Embryonic facial prominence (tissue), 1 donor: Measurements from ENCODE around the gene CFAP126.
"Not testable (repeated sequence)": the region's sequence is repeated elsewhere in the genome, so short reads cannot be mapped to it uniquely, and the experiment has no call there.

ENCODE experiments used
- DNase-seq: peaks from one replicate; pipeline ENCODE4 v3.0.0-alpha.2; 2016; ENCODE audit errors: extremely low spot score

CFAP126 gene

DNA sequence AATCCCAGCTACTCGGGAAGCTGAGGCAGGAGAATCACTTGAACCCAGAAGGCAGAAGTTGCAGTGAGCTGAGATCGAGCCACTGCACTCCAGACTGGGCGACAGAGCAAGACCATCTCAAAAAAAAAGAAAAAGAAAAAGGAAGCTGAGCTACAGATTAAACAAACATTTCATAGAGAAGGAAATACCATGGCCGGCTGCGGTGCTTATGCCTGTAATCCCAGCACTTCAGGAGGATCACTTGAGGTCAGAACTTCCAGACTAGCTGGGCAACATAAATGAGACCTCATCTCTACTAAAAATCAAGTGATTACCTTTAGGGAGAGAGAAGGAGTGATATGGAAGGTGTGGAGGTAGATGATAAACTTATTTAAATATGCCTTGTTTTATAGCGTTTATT, 14.0 kb upstream of the CFAP126 start:
- no peak for DNase-seq

DNA sequence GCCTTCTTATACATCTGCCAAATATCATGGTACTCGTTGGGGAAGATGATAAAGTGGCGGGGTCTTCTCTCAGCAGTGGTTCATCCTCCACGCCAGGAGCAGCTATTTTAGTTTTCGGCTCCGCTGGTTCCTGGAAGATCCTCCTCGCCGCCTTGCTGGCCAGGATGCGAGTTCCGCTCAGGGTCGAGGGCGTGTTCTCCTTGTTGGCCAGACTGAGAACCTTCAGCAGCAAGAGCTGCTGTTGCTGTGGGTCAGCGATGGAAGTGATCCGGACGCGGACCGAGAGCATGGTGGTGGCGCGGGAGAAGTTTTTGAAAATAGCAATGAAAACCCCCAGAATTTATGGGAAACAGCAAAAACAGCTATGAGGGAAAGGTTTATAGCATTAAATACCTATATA, 11.4 kb upstream of the CFAP126 start:
- no peak for DNase-seq

DNA sequence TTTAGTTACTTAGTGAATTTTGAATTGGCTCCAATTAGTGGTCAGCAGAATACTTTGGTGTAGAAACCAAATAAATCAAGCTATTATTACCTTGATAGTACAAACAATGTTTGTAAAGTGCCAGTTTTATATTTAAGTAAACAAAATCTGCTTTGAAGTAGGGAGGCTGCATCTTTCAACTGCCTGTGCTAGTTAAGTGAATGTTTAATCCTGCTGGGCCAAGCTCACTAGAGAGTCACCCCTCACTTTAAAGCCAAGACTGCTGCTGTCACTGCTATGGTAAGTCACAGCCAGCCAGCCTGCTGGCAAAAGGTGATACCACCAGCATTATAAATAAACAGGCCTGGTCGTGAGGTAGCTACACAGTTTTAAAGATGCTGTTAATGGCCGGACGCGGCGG, 10.3 kb upstream of the CFAP126 start:
- DNase-seq: no peak

DNA sequence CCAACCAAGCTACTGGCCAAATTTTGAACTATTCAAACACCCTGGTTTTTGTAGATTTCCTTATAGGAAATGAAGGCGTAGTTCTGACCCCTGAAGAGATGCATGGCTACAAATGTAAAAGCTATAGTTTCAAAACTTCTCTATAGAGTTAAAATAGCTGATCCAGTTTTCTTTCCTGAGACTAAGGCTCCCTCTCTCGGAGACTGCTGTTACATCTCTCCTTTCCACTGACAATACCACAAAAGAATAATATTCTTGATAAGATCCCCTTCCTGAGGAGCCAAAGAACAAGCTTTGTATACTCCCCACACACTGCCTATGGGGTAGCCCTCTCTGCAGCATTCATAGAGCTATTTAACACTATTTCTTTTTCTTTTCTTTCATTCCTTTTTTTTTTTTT, 6.7 kb upstream of the CFAP126 start:
- no peak for DNase-seq

DNA sequence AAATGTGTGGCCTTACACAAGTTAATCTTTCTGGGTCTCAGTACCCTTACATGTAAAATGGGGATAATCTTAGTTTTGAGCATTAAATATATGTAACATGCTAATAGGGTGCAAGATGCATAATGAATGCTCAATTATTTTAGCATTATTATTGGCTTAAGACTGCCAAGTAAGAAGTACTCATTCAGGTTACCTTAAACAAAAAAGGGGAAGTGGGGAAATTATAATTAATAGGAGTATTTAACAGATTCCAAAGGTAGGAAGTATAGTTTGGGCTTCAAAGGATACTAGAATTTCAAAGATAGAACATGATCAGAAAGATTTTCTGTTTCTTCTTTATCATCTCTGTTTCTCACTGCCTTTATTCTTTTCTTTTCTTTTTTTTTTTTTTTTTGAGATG, 5.8 kb upstream of the CFAP126 start:
- no peak for DNase-seq

DNA sequence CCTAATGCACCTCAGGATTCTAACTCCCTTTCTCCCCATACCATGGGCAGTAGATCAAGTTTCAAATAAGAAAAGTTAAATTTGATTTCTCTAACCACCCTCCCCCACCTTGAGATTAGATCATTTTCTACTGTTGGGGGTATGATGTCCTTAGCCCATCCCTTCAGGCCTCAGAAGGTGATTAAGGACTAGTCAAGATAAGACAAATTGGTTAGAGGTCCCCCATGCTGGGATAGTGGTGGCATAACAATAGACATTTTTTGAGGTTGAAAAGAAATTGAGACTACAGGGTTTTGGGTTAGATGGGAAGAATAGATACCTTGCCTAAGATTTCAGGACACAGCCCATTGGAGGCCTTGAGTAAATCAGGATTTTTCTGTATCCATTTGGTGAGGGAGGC, 2.5 kb downstream of the CFAP126 start:
- DNase-seq: no peak

DNA sequence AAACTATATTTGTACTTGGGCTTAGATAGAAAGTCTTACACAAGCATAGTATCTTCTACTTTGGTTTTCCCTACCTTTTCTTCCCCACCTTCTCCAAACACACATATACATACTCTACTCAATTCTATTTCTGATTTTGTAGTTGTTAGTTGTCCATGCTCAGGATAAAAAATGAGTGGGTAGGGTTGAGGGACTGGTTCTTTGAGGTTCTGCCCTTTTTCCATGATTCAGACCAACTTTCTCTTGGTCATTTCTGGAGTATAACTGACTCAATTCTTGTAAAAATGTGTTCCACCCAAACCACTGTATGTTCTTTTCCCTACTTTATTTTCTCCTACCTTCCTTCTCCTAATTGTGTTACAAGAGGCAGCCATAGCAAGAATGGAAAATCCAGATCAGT, 3.3 kb downstream of the CFAP126 start:
- DNase-seq: no peak

DNA sequence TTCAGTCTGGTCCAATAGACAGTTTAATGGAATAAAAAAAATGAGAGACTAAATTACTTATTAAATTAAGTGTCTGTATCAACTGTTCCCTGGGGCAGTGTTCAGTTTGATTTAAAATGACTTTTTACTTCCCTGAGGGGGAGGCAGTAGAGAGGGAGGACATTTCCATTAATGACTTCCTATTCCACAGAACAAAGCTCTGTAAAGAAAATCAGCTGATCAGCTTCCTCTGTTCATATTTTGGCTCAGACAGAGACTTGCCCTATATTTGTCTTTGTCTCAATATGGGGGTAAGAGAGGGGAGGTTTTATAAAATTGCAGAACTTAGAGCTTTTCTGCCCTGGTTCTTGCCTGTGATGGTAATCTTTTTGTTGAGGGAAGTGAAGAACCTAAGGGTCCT, 8.4 kb downstream of the CFAP126 start:
- DNase-seq: no peak

DNA sequence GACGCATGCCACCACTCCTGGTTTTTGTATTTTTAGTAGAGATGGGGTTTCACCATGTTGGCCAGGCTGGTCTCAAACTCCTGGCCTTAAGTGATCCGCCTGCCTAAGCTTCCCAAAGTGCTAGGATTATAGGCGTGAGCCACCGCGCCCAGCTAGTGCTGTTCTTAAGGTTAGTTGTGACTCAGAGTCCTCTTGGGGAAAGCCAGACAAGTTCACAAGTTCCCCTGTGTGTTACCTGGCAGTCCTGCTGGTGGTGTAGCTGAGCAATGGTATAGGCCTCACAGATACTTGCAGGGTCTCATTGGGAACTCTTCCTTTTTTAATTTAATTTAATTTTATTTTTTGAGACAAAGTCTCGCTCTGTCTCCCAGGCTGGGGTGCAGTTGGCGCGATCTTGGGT, 10.6 kb downstream of the CFAP126 start:
- no peak for DNase-seq

DNA sequence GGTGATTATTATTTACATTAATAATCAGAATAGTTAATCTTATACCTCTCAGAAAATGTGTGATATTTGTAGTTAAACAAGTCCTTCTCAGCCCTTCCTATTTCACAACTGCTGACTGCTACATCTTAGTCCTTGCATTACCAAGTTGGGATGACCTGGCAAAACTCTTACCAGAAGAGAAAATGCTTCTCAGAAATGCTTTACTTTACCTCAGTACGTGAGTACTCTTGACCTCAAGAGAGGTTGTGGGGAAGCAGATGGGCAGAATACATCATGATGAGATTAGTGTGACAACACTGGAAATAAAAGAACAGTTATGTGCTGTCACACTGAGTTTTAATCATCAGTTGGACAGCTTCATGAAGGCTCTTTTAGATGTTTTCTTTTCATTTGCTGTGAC, 16.2 kb downstream of the CFAP126 start:
- DNase-seq: no peak

DNA sequence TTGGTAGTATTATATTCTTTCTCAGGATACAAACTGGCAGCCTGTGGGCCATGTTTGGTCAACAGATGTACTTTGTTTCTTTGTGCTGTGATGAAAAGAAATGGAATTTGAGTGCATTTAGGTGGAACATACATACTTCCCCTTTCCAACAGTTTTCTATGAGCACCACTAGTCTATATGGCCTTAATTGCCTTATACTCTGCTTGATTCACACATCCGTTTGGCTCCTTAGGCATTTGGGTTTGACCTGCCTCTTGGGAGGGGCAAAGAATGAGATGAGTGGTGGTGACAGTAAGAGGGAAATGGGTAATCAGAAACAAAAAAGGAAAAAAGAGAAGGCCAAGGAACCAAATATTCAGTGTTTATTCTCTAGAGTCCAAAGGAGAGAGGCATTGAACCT, 17.0 kb downstream of the CFAP126 start:
- DNase-seq: no peak

DNA sequence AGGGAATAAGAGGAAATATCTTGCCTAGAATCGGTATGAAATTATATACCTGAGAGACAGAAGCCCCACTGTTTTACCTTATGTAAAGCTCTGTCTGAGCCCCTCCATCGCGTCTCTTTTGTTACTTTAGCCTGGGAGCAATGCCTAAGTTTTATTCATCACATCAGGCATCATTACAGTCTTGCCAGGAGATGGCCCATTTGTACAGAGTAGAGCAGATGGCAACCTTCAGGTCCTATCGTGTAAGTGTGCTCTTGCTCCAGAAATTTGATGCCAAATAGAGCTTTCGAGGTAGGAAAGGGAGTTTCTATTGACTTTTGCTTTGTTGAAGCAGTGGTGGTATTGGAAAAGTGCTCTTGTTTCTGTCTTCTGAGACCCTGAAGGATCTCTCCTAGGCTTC, 24.9 kb downstream of the CFAP126 start:
- no peak for DNase-seq

DNA sequence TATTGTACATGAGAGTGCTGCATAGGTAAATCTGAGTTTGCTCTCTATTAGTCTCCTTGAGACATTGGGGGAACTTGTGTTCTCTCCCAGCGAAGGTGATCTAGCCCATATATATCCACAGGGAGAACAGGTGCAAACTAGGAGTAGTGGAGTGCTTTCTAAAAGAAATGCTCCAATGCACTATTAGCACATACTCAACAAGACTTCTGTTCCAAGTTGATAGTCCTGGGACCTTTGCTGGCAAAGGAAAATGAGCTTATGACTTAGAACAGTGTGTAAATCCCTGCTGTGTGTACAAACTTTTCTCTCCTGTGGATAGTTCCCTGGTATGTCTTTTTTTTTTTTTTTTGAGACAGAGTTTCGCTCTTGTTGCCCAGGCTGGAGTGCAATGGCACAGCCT, 25.5 kb downstream of the CFAP126 start:
- DNase-seq: no peak

DNA sequence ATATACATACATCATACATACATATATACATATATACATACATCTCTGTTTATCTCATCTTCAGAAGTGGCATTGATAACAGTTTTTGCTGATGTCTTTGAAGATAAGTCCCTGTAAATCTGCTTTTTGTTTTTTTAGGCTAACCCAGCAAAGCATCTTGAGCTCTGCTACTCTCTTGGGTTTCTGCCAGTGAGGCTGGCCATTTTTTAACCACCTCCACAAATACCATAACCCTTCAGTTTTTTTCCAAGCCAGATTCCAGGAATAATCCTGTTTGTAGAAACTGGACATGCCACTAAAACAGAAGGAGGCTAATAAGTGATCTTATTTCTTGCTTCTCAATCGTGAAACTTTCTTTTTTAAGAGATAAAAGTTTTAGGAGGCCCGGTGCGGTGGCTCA, 31.9 kb downstream of the CFAP126 start:
- DNase-seq: no peak

DNA sequence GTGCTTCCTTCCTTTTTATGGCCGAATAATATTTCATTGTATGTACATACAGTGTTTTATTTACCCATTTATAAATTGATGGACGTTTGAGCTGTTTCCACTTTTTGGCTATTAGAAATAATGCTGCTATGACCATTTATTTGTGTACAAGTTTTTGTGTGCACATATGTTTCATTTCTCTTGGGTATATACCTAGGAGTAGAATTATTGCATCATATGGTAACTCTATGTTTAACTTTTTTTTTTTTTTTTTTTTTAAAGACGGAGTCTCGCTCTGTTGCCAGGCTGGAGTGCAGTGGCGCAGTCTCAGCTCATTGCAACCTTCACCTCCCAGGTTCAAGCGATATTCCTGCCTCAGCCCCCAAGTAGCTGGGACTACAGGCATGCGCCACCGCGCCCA, 34.5 kb downstream of the CFAP126 start:
- DNase-seq: no peak

DNA sequence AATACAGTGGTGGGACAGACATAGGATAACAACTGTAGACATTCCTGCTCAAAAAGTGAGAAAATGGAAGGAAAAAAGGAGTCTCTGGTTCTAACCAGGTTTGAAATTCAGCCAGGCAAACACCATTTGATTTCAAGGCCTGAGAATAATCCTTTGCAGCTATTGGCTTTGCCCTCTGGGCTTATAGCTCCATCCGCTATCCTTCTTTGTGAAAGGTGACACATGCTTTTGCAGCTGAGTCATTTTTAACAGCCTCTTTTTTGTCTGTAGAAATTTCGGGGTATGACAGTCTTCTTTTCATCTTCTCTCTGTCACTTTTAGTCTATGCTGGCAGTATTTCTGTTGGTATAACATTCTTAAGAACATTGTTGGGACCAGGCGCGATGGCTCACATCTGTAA, 37.3 kb downstream of the CFAP126 start:
- DNase-seq: no peak

DNA sequence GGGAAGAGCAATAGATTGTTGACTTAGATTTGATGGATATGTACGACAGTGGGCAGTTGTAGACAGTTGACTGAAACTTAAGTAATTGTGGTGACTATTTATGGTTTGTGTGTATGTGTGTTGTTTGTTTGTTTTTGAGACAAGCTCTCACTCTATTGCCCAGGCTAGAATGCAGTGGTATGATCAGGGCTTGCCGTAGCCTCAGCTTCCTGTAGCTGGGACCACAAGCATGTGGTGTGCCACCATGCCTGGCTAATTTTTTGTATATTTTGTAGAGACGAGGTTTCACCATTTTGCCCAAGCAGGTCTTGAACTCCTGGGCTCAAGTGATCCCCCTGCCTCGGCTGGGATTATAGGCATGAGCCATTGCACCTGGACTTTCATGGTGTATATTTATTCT, 43.7 kb downstream of the CFAP126 start:
- no peak for DNase-seq

DNA sequence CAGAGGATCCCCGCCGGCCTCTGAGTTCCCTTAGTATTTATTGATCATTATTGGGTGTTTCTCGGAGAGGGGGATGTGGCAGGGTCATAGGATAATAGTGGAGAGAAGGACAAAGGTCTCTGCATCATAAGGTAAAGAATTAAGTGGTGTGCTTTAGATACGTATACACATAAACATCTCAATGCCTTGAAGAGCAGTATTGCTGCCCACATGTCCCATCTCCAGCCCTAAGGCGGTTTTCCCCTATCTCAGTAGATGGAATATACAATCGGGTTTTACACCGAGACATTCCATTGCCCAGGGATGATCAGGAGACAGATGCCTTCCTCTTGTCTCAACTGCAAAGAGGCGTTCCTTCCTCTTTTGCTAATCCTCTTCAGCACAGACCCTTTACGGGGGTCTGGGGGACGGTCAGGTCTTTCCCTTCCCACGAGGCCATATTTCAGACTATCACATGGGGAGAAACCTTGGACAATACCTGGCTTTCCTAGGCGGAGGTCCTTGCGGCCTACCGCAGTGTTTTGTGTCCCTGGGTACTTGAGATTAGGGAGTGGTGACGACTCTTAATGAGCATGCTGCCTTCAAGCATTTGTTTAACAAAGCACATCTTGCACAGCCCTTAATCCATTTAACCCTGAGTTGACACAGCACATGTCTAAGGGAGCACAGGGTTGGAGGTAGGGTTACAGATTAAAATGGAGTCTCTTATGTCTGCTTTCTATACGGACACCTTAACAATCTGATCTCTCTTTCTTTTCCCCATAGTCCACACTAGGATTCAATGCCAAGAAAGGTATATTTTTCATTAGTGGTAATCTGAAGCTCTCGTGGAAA, 51.6 kb downstream of the CFAP126 start:
- not testable (repeated sequence) for DNase-seq
